Osteoblast (primary cell): Measurements from ENCODE around the gene CAMTA1. TPM values are rescaled to one million over a fixed set of nuclear protein-coding genes. Genes with fewer than 3 reads are reported as not detected.

Experiments
- DNase-seq: peaks from one replicate; pipeline ENCODE4 v3.0.0; 2011; ENCODE audit warnings: low spot score, mixed read lengths; ENCODE audit not compliant: insufficient read length; ENCODE audit errors: missing footprints
- H2AFZ ChIP-seq: 2 replicates; pipeline ENCODE4 v1.6.0; 2011; ENCODE audit warnings: mild to moderate bottlenecking, low read length
- H3K27ac ChIP-seq: 2 replicates; pipeline ENCODE4 v1.5.1; 2011; ENCODE audit warnings: mild to moderate bottlenecking, low read depth, low read length, moderate library complexity
- H3K27me3 ChIP-seq: 2 replicates; pipeline ENCODE4 v1.6.0; 2012; ENCODE audit warnings: mild to moderate bottlenecking, control low read depth, inconsistent platforms, low read length, moderate library complexity; ENCODE audit not compliant: insufficient read depth
- H3K36me3 ChIP-seq: 2 replicates; pipeline ENCODE4 v1.5.1; 2011; ENCODE audit warnings: mild to moderate bottlenecking, low read length, control low read depth, moderate library complexity; ENCODE audit not compliant: insufficient read depth
- H3K4me1 ChIP-seq: 2 replicates; pipeline ENCODE4 v1.5.1; 2011; ENCODE audit warnings: mild to moderate bottlenecking, low read length, control low read depth, moderate library complexity; ENCODE audit not compliant: insufficient read depth
- H3K4me2 ChIP-seq: 2 replicates; pipeline ENCODE4 v1.6.0; 2011; ENCODE audit warnings: mild to moderate bottlenecking, low read length; ENCODE audit not compliant: insufficient read depth
- H3K4me3 ChIP-seq: fragments of 200-600 bp; sonication (generic); 3 replicates; pipeline ENCODE4 v1.5.1; 2012; ENCODE audit warnings: mild to moderate bottlenecking, low read length, inconsistent platforms; ENCODE audit not compliant: insufficient read depth
- H3K79me2 ChIP-seq: 2 replicates; pipeline ENCODE4 v1.6.0; 2012; ENCODE audit warnings: mild to moderate bottlenecking, low read length, control low read depth, inconsistent platforms; ENCODE audit not compliant: insufficient read depth
- H3K9me3 ChIP-seq: 2 replicates; pipeline ENCODE4 v1.5.1; 2011; ENCODE audit warnings: low read depth, low read length, control low read depth
- H4K20me1 ChIP-seq: 2 replicates; pipeline ENCODE4 v1.6.0; 2012; ENCODE audit warnings: mild to moderate bottlenecking, low read length, control low read depth; ENCODE audit not compliant: insufficient read depth
- CTCF ChIP-seq: IDR thresholded peaks from 2 replicates; pipeline ENCODE4 v1.5.1; 2011; ENCODE audit warnings: mild to moderate bottlenecking, low read depth, low read length, moderate library complexity; ENCODE audit errors: extremely low read depth
- total RNA-seq: library from RNA; depleted of rRNA; stranded (reverse); fragments of >200 nt; gene quantifications from 2 replicates; pipeline ENCODE4 v1.2.3, GENCODE V29; 2012

The CAMTA1 gene
- total RNA-seq, 1 donor: 47.4 TPM

- H2AFZ ChIP-seq: no peak overlapping the region
- no peak overlapping the region for H3K27ac ChIP-seq
- no peaks in the 10 kb centered on the region for H3K36me3 ChIP-seq
- no peaks in the 10 kb centered on the region for H4K20me1 ChIP-seq
- no peaks in the 10 kb centered on the region for H3K79me2 ChIP-seq
- peaks cover 2% of the 10 kb centered on the region for H3K27me3 ChIP-seq
- H3K4me2 ChIP-seq: no peak overlapping the region
- DNase-seq: no peak
- no peaks in the 10 kb centered on the region for H3K4me1 ChIP-seq
- no peak overlapping the region for H3K4me3 ChIP-seq
- no peak for TF ChIP-seq CTCF
- no peaks in the 10 kb centered on the region for H3K9me3 ChIP-seq
Observed at GRCh38 chr1:7014640-7014930, 229.3 kb downstream of the CAMTA1 start.

GRCh38 chr1:7015022-7015421 lies 229.8 kb downstream of the CAMTA1 start:
- Histone ChIP-seq H3K4me2 (no peak overlapping the region), H3K36me3 (no peaks in the 10 kb centered on the region), H3K9me3 (no peaks in the 10 kb centered on the region), H3K4me3 (no peak overlapping the region), H3K27ac (no peak overlapping the region), H3K27me3 (peaks cover 2% of the 10 kb centered on the region), H3K4me1 (no peaks in the 10 kb centered on the region), H3K79me2 (no peaks in the 10 kb centered on the region), H4K20me1 (no peaks in the 10 kb centered on the region), H2AFZ (no peak overlapping the region)
- no peak for TF ChIP-seq CTCF
- no peak for DNase-seq

- Histone ChIP-seq H3K4me1 (no peaks in the 10 kb centered on the region), H3K27ac (no peak overlapping the region), H3K36me3 (no peaks in the 10 kb centered on the region), H3K27me3 (peaks cover 12% of the 10 kb centered on the region), H3K79me2 (no peaks in the 10 kb centered on the region), H4K20me1 (no peaks in the 10 kb centered on the region), H3K4me2 (no peak overlapping the region), H2AFZ (no peak overlapping the region), H3K9me3 (no peaks in the 10 kb centered on the region), H3K4me3 (no peak overlapping the region)
- no peak for TF ChIP-seq CTCF
- no peak for DNase-seq
Observed at GRCh38 chr1:7018351-7018750, 233.1 kb downstream of the CAMTA1 start.

- no peak for DNase-seq
- H3K27me3 ChIP-seq: peaks cover 14% of the 10 kb centered on the region
- H3K27ac ChIP-seq: no peak overlapping the region
- no peaks in the 10 kb centered on the region for H3K9me3 ChIP-seq
- H3K36me3 ChIP-seq: no peaks in the 10 kb centered on the region
- no peaks in the 10 kb centered on the region for H3K79me2 ChIP-seq
- no peak overlapping the region for H2AFZ ChIP-seq
- H3K4me3 ChIP-seq: no peak overlapping the region
- H4K20me1 ChIP-seq: no peaks in the 10 kb centered on the region
- TF ChIP-seq CTCF: no peak
- H3K4me2 ChIP-seq: no peak overlapping the region
- no peaks in the 10 kb centered on the region for H3K4me1 ChIP-seq
Observed at GRCh38 chr1:7018826-7019225, 233.6 kb downstream of the CAMTA1 start.
